T47D (cell line): ENCODE results near the gene ABT1.

Source experiments
- DNase-seq, 2 experiments: peaks; one replicate each; pipeline versions ENCODE4 v3.0.0 to v3.0.0-alpha.2; 2011 to 2012; ENCODE audit warnings: low read depth in 1 of 2, low spot score in 1 of 2
- JUND ChIP-seq: IDR thresholded peaks from 2 replicates; pipeline ENCODE4 v1.6.1; 2012; ENCODE audit warnings: low read depth
- in situ Hi-C: cut with HindIII; loops from 2 replicates; pipeline ENCODE4 v1.10.0; 2016; ENCODE audit warnings: low sequenced_read_pairs, low pct_unique_long_range_greater_than_20kb

ABT1 gene

DNA sequence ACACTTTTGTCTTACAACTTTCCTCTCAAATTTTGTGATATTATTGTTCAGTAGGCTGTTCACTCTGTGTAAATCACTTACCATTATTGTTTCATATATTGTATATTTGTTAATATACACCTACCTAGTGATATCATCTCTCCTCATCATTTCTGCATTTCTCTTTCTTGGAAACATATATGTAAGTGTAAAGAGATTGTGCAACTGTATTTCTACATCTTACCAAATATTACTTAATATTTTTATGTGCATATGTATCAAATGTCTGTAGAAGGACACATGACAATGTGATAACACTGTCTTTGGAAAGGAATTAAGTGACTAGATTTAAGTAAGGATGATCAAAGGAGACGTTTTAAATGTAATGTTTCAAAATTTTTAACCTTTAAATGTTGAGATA, 32.6 kb downstream of the ABT1 start:
- DNase-seq: no peak
- in situ Hi-C loops: no loop called here
- no peak for TF ChIP-seq JUND

DNA sequence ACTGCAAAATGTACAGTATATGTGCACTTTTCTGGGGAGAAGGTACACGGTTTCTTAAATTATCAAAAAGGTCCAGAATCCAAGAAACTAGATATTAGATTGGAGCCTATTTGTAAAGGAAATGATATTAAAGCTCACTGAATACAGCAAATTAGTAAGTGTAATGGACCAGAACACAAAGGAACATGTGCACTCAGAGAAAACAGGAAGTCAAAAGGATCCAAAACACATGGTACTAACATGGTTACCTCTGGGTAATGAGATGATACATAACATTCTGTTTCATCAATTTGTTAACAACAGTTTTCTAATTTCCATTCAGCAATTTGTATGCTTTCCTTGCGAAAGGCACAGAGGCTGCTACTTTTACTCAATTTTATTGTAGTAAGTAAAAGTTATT, 44.1 kb downstream of the ABT1 start:
- DNase-seq: no peak
- TF ChIP-seq JUND: no peak
- in situ Hi-C loops: no loop called here

DNA sequence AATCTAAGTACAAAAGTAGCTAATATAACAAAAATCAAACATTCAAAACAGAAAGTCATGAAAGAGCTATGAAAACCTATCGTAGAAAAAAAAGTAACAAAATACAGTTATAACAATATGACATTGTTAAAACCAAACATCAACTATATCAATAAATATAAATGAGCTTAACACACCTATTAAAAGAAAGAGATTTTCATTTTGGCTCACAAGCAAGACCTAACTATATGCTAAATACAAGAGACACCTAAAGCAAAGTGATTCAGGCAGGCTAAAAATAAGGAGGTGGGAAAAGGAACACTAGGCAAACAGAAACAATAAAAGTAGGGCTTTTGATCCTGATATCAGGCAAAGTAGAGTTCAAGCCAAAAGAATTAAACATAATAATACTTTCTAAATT, 49.3 kb downstream of the ABT1 start:
- no peak for DNase-seq
- TF ChIP-seq JUND: no peak
- in situ Hi-C loops: no loop called here
